PC-9 (cell line): ENCODE measurements around the gene CENPX. TPM values are rescaled to one million over a fixed set of nuclear protein-coding genes. Genes with fewer than 3 reads are reported as not detected.

Experiments
- BruUV-seq: library from RNA; stranded (reverse); fragments of 400-500 nt; replicated peaks from 2 replicates; lab custom pipeline; 2021; lab: Mats Ljungman, UMichigan
- CTCF ChIA-PET: fragments of 300-600 bp; sonication (Branson Sonifier 250); formaldehyde crosslinking; loops from one replicate; lab custom pipeline; 2022; ENCODE audit warnings: antibody characterized with exemption; lab: Charles Lee
- POLR2A ChIA-PET: fragments of 300-600 bp; sonication (Branson Sonifier 250); formaldehyde crosslinking; loops from one replicate; lab custom pipeline; 2022; ENCODE audit warnings: antibody characterized with exemption; ENCODE audit not compliant: unreplicated experiment; lab: Charles Lee
- DNase-seq, 2 experiments: peaks; one replicate each; pipeline versions ENCODE4 v3.0.0 to v3.0.0-alpha.2; 2015 to 2022; ENCODE audit warnings: mixed read lengths in 1 of 2
- H2AFZ ChIP-seq: fragments of 200-600 bp; sonication (generic); 2 replicates; pipeline ENCODE4 v1.8.1; 2017; ENCODE audit warnings: antibody characterized with exemption
- H3F3A ChIP-seq: fragments of 200-600 bp; sonication (generic); 2 replicates; pipeline ENCODE4 v1.8.1; 2017; ENCODE audit warnings: antibody characterized with exemption, mild to moderate bottlenecking, low read depth; ENCODE audit not compliant: insufficient read depth
- H3K27ac ChIP-seq: fragments of 200-600 bp; sonication (generic); 2 replicates; pipeline ENCODE4 v1.6.1; 2016; ENCODE audit warnings: mixed run types
- H3K27me3 ChIP-seq: fragments of 200-600 bp; sonication (generic); 2 replicates; pipeline ENCODE4 v1.6.1; 2016; ENCODE audit warnings: low read depth, mixed run types; ENCODE audit not compliant: insufficient read depth
- H3K36me3 ChIP-seq: fragments of 200-600 bp; sonication (generic); 2 replicates; pipeline ENCODE4 v1.6.1; 2016; ENCODE audit warnings: low read depth, mixed run types
- H3K4me1 ChIP-seq: fragments of 200-600 bp; sonication (generic); replicated peaks from 2 replicates; pipeline ENCODE4 v1.6.1; 2016; ENCODE audit warnings: mixed run types; ENCODE audit not compliant: insufficient read depth
- H3K4me2 ChIP-seq: fragments of 200-600 bp; sonication (generic); 2 replicates; pipeline ENCODE4 v1.6.1; 2017; ENCODE audit warnings: mixed run types
- H3K4me3 ChIP-seq: fragments of 200-600 bp; sonication (generic); 2 replicates; pipeline ENCODE4 v1.6.1; 2016; ENCODE audit warnings: mixed run types
- H3K79me2 ChIP-seq: fragments of 200-600 bp; sonication (generic); 2 replicates; pipeline ENCODE4 v1.6.1; 2017; ENCODE audit warnings: low read depth, mixed run types
- H3K9me2 ChIP-seq: fragments of 200-600 bp; sonication (generic); 2 replicates; pipeline ENCODE4 v1.8.1; 2017; ENCODE audit warnings: mild to moderate bottlenecking; ENCODE audit not compliant: insufficient read depth
- H3K9me3 ChIP-seq: fragments of 200-600 bp; sonication (generic); 2 replicates; pipeline ENCODE4 v1.8.1; 2016; ENCODE audit warnings: low read depth; ENCODE audit not compliant: insufficient read depth
- H4K20me1 ChIP-seq: fragments of 200-600 bp; sonication (generic); 2 replicates; pipeline ENCODE4 v1.8.1; 2017; ENCODE audit not compliant: insufficient read depth
- EZH2 ChIP-seq: fragments of 200-600 bp; sonication (generic); IDR thresholded peaks from 2 replicates; pipeline ENCODE4 v1.8.0; 2017; ENCODE audit warnings: antibody characterized with exemption, low read depth
- intact Hi-C: fragments of 100-400 bp; cut with micrococcal nuclease; formaldehyde crosslinking; loops from one replicate; pipeline ENCODE4 v1.10.0; 2022; ENCODE audit not compliant: unreplicated experiment
- total RNA-seq: library from RNA; stranded (reverse); gene quantifications from 2 replicates; pipeline ENCODE4 v1.2.3, GENCODE V29; 2021
- TF ChIP-seq, protein P1 (sequence below): fragments of 200-600 bp; sonication (generic); conservative IDR thresholded peaks from 2 replicates; pipeline ENCODE4 v1.6.1; 2017; ENCODE audit warnings: mixed run types, antibody characterized with exemption, mild to moderate bottlenecking, moderate library complexity

CENPX gene
- total RNA-seq, 1 experiment from 2014 or later = 132 TPM

DNA sequence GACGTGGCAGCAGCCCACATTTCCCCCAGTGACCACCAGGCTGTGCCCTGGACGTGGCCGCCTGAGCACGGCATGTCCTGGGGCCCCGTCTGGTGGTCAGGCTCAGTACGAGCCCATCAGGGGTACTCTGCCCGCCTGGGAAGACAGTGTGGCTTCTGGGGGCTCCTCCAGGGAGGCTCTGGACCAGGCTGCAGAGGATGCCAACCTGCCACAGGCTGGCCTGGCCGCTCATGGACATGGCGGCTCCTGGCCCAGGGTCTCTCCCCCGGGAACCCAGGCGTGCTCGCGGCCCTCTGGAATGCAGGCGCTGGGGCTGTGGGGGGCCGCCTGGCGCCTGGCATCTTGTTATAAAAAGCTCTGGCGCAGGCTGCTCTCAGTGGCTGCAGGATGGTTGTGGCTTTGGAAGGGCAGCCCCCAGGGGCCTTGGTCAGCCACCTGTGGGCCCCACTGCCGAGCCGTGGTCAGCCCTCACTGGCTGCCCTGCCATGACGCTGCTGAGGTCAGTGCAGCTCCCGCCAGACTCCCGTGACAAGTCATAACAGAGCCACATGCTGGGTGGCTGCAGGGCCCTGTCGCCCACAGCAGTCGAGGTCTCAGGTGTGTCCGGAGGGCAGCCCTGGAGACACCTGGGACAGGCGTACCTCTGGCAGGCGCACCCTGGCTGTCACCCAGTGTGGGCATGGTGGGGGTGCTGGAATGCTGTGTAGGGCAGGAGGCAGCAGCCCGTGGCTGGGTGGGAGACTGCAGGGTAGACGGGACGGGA lies 15.0 kb downstream of the CENPX start:
- Histone ChIP-seq H3K79me2 (no peaks in the 10 kb centered on the region), H4K20me1 (no peaks in the 10 kb centered on the region), H3K27ac (no peak overlapping the region), H3K4me3 (no peak overlapping the region), H3K9me3 (no peaks in the 10 kb centered on the region), H3K9me2 (no peaks in the 10 kb centered on the region), H3K4me2 (no peak overlapping the region), H2AFZ (no peak overlapping the region), H3K36me3 (no peaks in the 10 kb centered on the region), H3K27me3 (no peaks in the 10 kb centered on the region), H3F3A (peaks cover 9% of the 10 kb centered on the region; the same call in 1 of the 2 replicates), H3K4me1 (peaks cover 16% of the 10 kb centered on the region)
- ChIA-PET POLR2A (no interaction called here), CTCF (no interaction called here)
- TF ChIP-seq, protein P1, sequence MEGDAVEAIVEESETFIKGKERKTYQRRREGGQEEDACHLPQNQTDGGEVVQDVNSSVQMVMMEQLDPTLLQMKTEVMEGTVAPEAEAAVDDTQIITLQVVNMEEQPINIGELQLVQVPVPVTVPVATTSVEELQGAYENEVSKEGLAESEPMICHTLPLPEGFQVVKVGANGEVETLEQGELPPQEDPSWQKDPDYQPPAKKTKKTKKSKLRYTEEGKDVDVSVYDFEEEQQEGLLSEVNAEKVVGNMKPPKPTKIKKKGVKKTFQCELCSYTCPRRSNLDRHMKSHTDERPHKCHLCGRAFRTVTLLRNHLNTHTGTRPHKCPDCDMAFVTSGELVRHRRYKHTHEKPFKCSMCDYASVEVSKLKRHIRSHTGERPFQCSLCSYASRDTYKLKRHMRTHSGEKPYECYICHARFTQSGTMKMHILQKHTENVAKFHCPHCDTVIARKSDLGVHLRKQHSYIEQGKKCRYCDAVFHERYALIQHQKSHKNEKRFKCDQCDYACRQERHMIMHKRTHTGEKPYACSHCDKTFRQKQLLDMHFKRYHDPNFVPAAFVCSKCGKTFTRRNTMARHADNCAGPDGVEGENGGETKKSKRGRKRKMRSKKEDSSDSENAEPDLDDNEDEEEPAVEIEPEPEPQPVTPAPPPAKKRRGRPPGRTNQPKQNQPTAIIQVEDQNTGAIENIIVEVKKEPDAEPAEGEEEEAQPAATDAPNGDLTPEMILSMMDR = no peak
- TF ChIP-seq EZH2 = no peak
- intact Hi-C loops = no loop called here
- BruUV-seq = no TSS peak
- DNase-seq = no peak

DNA sequence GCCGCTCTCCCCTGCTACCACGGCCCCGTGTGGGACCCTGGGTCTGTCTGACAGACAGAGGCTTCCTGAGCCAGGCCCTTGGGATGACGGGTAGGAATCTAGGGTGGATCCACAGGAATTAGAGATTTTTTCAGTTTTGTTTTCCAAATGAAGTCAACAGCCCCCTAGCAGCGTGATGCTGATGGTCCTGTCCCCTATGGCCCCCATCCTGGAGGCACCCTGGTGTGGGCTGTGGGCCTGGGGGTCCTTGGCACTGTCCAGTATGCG lies 15.5 kb downstream of the CENPX start:
- Histone ChIP-seq H3K4me1 (peaks cover 21% of the 10 kb centered on the region), H3K27ac (no peak overlapping the region), H3F3A (peaks cover 10% of the 10 kb centered on the region; the same call in 1 of the 2 replicates), H3K4me2 (no peak overlapping the region), H3K27me3 (no peaks in the 10 kb centered on the region), H3K9me2 (no peaks in the 10 kb centered on the region), H2AFZ (no peak overlapping the region), H3K79me2 (no peaks in the 10 kb centered on the region), H3K9me3 (no peaks in the 10 kb centered on the region), H4K20me1 (no peaks in the 10 kb centered on the region), H3K36me3 (no peaks in the 10 kb centered on the region), H3K4me3 (no peak overlapping the region)
- no peak for TF ChIP-seq EZH2
- TF ChIP-seq, protein P1 = no peak
- CTCF ChIA-PET = no interaction called here
- intact Hi-C loops = no loop called here
- POLR2A ChIA-PET = no interaction called here
- BruUV-seq = no TSS peak
- DNase-seq = no peak

DNA sequence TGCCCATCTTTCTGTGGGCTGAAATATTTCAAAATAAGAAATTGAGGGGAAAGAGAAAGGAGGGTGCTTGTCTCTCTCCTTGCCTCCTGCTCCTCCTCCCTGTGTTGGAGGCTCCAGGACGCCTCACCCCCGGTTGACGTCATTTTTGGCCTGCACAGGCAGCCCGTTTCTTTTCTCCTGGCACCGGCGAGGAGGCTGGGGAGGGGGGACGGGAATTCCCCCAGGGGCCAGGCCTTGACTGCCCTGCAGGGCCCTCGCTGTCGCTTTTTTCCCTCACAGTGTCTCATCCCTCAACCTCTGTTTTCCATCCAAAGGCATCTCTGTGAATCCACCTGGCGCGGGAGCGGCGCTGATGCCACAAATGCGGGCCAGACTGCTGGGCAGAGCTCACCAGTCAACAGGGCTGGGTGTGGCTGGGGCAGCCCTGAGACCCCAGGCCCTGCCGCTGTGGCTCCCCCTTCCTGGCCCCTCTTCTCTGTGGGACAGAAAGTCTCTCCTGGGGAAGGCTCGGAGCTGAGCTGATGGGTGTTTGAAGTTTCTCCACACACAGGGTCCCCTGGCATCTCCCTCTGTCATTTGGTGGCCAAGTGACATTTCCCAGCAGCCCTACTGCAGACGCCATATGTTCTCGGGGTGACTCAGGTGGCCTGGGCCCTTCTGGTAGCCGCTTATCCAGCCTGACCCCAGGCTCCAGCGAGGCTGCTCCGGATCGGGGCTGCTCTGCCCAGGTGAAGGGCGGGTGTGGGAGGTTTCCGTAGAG lies 16.0 kb downstream of the CENPX start:
- H3K4me2 ChIP-seq = no peak overlapping the region
- H3K4me3 ChIP-seq = no peak overlapping the region
- H2AFZ ChIP-seq = no peak overlapping the region
- CTCF ChIA-PET = no interaction called here
- POLR2A ChIA-PET = interaction anchor here (0.6 kb wide), 1 partner anchor 131 kb away, joined by 3 read pairs; no protein-coding TSS in a partner anchor
- H3K9me3 ChIP-seq = no peaks in the 10 kb centered on the region
- H3K4me1 ChIP-seq = peaks cover 22% of the 10 kb centered on the region
- no peak for DNase-seq
- no peak overlapping the region for H3K27ac ChIP-seq
- H3K36me3 ChIP-seq = no peaks in the 10 kb centered on the region
- no peaks in the 10 kb centered on the region for H4K20me1 ChIP-seq
- no peaks in the 10 kb centered on the region for H3K9me2 ChIP-seq
- TF ChIP-seq, protein P1 = no peak
- no peak for TF ChIP-seq EZH2
- BruUV-seq = no TSS peak
- peaks cover 10% of the 10 kb centered on the region; the same call in 1 of the 2 replicates for H3F3A ChIP-seq
- H3K27me3 ChIP-seq = no peaks in the 10 kb centered on the region
- no peaks in the 10 kb centered on the region for H3K79me2 ChIP-seq
- intact Hi-C loops = no loop called here
